Activated naive CD4-positive, alpha-beta T cell (primary cell): Measurements from ENCODE around the gene IER5.

ENCODE experiments used
- DNase-seq, 4 experiments: peaks; one replicate each; lab custom pipeline; 2025; lab: John Stamatoyannopoulos, UW

IER5 gene

DNA sequence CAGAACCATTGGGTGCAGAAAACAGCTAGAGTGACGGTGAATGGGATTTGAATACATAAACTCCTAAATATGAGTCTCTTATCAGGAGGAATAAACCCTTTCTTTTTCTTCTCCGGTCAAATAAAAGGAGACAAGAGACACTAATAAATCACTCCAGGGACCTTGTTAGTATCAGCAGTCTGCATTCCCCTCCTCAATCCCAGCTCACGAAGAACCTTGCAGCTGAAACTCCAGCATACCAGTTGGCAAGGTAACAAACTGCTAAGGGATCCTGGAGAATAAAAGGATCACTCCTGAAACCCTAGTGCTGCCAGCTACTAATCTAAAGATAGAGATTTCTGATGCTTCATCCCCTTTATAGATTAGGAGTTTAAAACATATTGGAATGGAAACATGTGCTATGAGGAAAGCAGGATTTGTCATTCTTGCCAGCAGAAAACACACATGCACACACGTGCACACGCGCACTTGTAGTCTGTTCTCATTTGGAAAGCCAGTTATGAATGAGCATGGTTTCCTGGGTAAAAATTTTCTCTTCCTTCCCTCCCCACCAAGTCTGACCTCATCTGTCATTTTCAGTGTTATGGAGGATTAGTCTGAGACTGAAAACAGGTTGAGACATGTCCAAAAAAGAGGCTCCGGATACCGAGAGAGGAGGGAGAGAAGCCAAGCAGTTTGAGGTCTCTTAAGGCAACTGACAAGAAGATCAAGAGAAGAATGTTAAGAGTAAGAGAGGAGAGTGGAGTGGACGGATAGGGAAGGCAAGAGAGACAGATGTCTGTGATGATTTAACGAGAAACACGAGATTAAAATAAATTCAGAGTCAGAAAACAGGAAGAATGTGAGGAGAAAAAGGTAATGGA, 10.9 kb downstream of the IER5 start:
- no peak for DNase-seq

DNA sequence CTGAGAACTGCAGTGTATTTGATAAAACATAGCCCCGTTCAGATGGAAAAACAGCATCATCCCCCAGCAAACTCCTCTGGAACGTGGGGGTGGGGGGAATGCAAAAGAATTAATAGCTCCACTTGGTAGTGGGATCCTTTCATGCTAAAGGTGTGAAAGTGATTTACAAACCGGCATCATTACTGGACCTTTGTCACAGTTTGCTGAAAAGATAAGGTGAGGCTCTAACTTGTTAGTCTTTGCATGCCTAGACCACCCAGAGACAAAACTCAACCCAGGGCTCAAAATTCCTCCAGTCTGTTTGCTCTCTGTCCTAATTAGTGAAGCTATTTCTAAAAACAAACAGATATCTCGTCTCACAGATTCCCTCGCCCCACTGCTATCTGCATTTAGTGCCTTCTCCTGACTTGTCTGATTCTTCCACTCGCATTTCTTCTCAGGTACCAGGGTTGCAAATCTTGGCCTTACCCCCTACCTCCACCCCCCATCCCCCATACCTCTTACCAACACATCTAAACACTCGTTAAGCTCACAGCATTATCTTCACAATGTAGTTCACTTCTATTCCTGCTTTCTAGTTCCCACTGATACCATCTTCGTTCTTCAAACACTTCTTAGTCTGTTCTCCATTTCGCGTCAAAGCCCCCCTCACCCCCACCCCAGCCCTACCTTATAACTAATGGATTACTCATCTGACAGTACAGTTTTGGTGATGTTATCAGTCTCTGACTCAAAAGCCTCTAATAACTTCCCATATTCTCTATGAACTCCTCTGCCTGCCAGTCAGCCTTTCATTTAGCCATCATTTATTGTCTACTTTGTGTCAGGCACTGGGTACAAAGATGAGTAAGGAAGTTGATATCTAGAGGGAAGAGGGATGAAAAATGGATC, 11.8 kb downstream of the IER5 start:
- no peak for DNase-seq

DNA sequence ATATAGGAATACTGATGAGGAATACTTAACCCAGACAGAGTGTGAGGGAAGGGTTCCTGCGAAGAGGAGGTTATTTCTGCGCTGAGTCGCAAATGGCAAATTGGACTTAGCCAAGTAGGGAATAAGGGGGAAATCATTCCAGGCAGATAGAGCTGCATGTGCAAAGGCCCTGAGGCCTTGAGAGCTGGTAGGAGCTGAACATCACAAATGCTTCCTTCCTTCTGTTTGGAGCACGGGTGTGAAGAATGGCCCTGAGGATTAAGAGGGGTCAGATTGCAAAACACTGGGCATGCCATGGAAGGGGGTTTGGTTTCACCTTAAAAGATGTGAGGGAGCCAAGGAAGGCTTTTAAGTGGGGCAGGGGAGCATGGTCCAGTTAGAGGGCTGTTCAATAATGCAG, 12.4 kb downstream of the IER5 start:
- no peak for DNase-seq

DNA sequence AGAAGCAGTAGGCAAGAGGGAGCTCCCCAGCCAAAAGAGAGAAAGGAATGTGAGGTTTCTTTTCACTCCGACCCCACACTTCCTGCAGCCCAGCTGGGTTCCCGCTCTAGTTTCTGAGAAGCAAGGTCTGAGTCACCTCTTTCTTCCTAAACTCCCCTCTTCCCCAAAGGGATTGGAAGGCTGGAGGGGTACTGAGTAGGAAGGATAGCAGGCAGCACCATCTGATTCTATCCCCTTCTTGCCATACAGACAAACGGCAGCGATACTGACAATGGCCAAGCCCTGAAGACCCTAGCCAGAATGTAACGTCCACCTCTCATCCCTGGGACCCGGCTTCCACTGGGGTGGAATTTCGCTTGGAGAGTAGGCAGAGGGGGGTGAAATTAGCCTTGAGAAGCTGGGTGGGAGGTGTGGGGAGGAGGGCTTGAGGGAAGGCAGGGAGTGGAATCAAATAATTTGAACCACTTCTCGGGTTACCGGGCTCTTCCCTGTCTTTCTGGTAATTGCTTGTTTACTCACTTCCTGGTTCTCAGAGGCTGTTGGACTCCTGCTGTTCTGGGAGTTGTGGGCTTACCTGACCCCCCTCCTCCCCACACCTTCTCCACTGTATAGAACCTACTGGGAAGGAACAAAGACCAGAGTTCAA, 13.2 kb downstream of the IER5 start:
- DNase-seq, result no peak

DNA sequence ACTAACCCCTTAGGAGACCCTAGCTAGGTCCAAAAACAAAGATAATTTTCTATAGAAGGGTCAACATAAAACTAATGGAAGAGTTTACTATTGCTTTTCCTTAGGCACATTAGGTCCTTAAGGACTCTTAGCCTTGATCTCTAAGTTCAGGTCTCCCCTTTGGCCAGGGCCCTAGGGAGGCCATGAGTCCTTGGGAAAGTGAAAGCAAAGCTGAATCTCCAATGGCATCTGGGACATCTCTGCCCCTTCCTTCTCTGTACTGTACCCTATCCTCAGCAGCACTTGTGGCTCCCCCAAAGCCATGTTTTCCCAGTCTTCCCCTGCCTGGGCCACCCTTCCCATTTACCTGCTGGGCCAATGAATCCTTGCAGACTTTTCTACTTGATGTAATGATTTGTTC, 14.3 kb downstream of the IER5 start:
- DNase-seq, result no peak

DNA sequence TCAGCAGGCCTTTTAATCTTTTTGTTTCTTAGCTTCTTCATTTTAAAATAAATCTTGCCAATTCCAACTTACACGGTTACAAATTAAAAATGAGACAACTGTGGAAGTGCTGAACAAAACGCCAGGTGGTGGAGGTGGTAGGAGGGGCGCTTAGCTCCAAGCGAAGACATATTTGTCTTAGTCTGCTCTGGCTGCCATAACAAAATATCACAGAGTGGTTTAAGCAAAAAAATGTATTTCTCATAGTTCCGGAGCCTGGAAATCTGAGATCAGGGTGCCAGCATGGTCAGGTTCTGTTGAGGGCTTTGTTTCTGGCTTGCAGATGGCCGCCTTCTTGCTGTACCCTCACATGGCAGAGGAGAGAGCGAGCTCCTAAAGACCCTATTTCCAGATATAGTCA, 14.9 kb downstream of the IER5 start:
- DNase-seq, result no peak

DNA sequence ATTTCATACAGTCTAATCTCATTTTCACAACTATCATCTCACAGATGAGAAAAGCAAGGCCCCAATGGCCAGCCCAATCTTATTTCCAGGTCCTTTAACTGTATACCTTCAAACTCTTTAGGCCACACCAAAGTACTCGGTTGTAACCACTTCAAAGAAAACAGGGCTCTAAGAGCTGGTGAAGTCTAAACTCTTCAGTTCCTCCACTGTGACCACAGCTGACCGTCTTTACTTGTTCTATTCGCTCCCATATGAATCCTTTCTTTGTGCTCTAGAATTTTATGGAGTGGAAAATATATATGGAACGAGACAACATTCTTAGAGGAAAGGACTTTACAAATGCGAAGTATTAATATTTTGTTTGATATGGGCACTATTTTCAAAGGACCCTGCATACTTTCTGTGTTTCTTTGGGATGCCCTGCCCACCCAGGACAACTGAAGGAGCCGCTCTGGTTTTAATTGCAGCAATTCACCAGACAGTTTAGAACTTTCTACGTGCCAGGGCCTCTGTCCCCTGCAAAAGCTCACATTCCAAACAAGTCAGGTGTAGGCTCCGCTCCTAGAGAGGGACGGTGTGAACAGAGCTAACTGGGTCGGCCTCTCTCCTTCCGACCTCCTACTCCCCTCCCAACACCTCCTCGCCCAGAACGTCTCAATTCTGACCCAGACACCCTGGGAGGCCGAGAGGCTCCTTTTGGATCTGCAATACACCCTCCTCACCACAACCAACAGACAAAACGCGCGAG, 15.7 kb downstream of the IER5 start:
- peak in 1 of 4 experiments; percentile 9 for DNase-seq

DNA sequence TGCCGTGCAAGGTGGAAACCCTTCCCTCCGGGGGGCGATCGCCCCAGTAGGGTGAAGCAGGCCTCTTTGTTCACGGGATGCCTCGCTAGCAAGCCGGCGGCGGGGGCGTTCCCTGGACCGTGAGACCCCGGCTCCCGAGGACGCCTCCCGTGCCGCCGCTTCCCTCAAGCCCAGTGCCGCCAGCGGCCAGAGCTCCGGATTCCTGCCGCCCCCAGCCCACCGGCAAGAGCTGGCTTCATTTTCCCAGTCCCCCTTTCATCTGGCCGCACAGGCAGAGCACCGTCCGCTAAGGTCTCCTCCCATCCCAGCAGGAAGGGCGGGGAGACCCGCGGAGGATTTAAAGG, 16.3 kb downstream of the IER5 start:
- DNase-seq, result peak in 2 of 4 experiments; percentile 24 to 42

DNA sequence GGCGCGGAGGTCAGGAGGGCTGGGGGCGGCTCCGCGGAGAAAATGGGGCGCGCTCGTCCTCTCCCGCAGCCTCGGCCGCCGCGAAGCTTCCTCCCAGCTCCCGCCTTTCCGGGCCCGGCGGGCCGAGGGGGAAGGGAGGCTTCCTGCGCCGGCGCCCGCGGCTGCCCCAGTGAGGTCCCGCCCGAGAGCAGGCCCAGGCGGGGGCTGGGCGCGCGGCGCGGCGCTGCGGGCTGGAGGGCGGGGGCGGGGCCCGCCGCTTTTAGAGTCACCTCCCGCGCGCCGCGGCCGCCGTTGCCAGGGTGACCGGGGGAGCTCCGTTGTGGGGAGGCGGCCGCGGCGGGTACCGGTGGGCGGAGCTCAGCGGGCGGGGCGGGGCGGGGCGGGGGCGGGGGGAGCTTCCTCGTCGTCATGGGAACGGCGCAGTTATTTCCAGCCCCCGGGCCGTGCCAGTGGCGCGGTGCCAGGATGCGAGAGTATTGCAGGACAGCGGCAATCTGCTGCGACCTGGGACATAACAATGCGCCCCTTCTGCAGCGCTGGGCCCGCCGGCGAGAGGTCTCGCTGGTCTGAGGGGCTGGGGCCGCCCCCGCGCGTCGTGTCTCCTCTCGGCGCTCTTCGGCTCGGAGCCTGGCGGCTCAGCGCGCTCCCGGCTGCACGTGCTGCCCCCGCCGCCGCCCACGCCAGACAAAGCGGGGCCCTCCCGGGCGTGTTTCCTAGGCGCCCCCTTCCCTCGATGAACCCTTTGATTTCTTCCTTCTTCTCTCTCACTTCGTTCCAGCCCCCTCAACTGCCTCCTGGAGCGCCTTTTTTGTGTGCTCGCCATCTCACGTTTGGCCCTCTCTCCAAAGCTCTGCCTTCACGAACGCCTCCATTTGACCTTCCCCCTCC, 16.9 kb downstream of the IER5 start:
- DNase-seq, result peak; percentile 70 to 92 (median 82)

DNA sequence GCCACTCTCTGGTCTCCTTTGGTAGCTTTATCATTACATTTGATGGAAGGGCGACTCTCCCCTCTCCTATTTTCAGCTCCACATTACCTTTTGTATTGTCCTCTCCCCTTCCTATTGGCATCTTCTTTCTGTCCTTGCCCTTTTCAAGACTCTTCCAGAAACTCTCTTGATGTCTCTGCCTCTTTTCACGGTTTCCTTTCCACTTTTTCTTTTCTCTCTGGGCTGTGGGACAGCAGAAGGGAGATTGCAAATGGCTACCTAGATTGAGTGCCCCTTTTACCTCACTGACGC, 17.5 kb downstream of the IER5 start:
- no peak for DNase-seq

DNA sequence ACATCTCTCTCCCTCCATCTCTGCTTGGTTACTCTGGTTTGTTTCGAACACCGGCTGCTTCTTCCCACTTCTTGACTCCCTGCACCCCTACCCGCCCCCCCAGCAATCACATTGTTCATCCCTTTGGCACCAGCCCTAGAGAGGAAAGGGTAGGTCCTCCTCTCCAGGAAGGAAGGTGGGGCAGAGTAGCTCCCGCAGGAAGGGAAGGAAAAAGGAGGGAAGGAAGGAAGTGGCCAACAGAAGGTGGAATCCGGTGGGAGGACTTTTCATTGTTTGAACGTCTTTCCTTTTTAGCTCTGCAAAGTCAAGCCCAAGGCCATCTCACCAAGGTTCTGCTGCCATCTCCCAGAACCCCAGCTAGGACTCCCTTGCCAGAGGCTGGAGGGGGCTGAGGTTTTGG, 18.0 kb downstream of the IER5 start:
- no peak for DNase-seq

DNA sequence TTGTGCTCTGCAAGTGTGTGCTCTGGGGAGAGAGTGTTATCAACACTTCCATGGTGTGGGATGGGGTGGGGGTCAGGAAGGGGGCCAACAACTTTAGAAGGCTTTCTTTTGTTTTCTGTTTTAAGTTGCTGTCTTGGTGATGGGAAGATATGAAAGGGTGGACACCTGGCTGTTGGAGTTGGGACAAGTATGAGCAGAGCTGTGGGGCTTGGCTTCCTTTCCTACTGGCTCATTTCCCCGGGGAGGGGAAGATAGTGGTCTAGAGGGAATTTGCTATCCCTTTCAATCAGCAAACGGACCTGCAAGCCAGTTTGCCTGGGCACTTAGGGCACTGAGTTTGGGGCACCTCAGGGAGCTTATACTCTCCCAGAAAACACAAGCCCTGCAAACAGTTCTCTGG, 19.2 kb downstream of the IER5 start:
- no peak for DNase-seq

DNA sequence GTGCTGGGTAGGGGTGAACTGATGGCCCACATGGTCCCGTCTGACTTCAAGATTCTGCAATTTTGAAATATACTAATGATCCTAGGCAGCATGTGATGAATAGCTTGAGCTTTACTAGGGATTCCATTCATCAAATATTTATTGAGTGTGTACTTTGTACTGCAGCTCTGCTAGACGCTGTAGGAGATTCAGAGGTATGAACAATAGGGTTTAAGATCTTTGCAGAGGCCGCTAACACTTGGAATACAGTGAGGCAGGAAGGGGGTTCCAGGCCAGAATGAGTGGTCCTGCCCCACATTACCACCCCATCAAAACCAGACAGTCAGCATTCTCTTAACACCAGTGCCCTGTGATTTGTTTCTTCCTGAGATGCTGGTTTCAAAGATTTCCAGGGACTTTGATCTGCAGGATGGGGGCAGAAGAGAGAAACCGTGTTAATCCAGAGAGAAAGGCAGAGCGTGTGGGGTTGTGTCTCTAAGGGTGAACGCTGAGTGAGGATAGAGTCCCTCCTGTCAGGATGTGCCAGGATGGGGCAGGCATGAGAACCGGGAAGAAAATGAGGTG, 19.9 kb downstream of the IER5 start:
- DNase-seq, result no peak

DNA sequence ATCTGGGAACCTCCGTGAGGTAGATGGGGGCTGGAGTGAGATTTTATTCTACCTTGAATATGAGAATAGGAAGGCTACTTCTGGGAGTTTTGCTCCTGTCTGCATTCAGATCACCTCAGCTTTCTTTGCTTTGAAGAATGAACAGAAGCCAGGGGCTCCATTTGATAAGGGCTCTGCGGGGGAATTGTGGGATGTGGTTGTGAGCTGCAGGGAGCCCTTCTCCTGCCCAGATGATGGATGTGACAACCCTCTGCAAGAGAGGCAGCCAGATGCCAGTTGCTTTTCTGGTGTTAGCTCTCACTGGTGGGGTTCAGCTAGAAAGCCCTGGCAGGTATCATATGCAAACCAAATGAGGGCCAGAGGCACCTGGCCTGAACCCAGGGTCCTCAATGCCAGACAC, 21.5 kb downstream of the IER5 start:
- no peak for DNase-seq

DNA sequence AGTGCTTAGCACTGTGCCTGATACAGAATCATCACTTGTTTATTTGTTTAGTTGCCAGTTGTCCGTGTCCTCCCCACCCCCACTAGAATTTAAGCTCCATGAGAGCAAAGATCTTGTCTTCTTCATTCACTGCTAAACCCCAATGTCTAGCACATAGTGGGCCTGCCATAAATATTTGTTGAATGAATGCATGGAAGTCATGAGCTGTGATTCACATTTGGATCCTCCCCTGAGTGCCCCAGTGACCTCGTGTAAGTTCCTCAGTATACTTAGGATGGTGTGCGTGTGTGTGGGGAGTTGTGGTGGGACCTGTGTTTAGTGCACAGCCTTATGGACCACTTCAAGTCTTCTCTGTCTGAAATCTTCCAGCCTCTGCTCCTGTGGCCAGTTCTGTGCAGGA, 23.1 kb downstream of the IER5 start:
- DNase-seq, result no peak

DNA sequence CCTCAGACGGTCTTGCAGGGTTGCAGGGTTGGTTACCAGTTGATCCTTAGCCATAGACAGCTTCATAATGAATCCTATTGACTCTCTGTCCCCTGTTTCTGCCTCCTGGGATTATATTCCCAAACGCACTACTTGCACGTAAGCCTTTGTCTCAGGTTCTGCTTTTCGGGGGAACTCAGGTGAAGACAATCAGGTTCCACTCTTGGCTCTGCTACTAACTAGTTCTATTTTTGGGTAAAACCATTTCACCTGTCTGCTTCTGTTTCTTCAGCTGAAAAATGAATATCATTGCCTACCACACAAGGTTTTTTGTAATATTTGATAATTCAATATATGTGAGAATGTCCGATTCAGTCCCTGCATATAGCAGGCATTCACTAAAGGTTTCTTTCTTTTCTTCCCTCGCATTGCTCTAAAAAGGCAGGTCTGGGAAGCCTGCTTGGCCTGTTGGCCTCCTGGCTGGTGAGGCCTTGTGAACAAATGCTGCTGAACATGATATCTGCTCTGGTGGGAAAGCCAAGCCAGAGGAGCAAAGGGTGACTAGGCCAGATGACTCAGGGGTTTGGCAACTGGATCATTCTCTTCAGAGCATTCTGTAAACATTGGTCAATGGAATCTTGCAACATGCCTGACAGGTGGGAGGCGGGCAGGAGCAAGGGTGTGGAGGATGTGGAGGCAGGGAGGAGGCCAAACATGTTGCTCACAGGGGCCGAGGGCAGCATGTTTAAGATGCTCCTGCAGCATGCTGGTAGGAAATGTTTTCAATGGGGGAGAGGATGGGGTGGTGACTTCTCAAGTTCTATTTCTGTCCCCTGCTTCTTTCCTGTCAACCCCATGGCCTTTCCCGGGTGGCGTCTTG, 23.8 kb downstream of the IER5 start:
- DNase-seq, result no peak

DNA sequence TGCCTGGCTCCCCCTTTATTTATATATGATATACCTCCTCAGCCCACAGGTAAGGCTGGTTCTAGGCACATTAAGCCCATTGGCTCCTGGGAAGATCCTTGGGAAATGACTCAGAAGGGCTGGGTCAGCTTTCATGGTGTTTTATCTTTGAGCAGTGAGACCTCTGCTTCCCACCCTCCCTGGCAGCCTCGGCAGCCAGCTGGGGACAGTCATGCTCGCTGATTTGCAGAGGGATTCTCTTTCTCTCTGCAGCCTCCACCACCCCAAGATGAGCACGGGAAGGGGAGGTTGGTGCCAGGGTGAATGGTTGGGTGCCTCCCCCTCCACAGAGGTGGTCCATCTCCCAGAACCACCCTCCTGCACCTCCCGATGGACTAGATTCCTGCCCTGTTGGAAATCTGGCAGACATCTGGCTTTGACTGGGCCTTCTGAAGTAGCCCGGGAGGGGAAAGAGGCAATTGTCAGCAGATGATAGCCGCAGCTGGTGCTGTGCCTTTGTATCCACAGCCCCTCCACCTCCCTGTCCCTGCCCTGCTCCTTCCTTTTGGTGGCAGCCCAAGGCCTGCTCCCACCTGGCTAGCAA, 24.6 kb downstream of the IER5 start:
- no peak for DNase-seq

DNA sequence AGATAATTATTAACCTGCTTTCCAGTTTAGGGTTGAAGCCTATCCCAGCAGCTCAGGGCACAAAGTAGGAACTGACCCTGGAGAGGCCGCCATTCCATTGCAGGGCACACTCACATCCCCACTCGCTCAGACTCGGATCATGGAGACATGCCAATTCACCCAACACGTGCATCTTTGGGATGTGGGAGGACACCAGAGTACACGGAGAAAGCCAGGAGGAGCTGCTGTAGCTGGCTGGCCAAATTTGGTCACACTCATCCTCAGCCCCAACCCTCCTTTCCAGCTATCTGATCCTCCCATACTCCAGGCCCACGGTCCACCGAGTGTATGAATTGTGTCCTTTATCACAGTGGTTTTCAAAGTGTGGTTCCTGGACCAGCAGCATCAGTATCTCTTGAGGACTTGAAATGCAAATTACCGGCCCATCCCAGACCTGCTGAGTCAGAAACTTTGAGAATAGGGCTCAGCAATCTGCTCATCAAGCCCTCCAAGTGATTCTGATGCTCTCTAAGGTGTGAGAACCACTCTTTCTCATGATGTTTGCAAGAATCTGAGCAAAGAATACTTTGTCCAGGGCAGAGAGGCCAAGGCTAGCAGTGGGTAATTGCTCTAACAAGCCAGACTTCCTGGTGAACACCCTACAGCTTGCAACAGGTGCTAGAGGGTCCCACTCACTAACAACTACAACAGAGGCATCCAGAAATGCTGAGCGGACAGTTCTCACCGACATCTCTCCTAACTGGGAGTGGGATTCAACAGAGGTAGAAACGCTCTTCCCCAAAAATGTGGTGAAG, 26.3 kb downstream of the IER5 start:
- DNase-seq, result no peak

DNA sequence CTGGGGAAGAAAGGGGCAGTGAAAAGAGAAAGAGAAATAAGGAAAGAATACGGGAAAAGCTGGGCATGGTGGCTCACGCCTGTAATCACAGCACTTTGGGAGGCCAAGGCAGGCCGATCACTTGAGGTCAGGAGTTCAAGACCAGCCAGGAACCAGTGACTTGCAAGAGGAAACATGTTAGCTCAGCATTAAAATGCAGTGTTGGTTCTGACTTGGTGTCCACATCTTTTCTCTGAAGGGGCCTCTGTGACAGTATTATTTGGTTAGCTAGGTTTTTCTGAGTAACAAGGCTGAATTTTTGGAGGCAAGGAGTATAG, 26.8 kb downstream of the IER5 start:
- no peak for DNase-seq
